ENCODE data around the gene REPIN1.

The REPIN1 gene

DNA sequence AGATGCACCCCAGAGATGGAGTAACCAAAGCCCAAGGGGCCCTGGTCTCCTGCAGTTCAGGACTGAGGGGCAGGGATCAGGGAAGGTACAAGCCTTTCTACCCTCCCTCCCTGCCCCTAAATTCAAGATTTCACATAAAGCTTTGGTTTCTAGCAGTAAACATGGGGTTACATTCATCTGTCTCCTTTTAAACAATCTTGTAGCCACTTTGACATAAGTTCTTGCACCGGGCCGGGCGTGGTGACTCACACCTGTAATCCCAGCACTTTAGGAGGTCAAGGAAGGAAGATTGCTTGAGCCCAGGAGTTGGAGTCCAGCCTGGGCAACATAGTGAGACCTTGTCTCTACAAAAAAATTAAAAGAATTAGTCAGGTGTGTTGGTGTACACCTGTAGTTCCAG, 41.3 kb upstream of the REPIN1 start:
- Histone ChIP-seq H4K20me1 (ENCODE audit: insufficient read depth, low read length) (no peaks in the 10 kb centered on the region), H3K27me3 (ENCODE audit: insufficient read depth, low read length) (no peaks in the 10 kb centered on the region), H3K9me3 (ENCODE audit: low read length) (no peaks in the 10 kb centered on the region), H3K79me2 (ENCODE audit: insufficient read depth, low read length) (no peaks in the 10 kb centered on the region), H3K4me2 (ENCODE audit: low read length) (no peak overlapping the region), H3K9me2 (ENCODE audit: low read depth, low read length) (no peaks in the 10 kb centered on the region), H3F3A (ENCODE audit: insufficient read depth, low read length) (no peaks in the 10 kb centered on the region), H2AFZ (ENCODE audit: low read length) (no peak overlapping the region), H3K4me3 (ENCODE audit: low read depth, low read length, poor library complexity, severe bottlenecking) (no peak overlapping the region), H3K27ac (ENCODE audit: low read depth, low read length, poor library complexity, severe bottlenecking) (no peak overlapping the region), H3K9ac (ENCODE audit: low read length) (no peak overlapping the region), H3K36me3 (ENCODE audit: insufficient read depth, low read length) (peaks cover 45% of the 10 kb centered on the region), H3K4me1 (ENCODE audit: insufficient read depth, low read length, severe bottlenecking) (peaks cover 17% of the 10 kb centered on the region)
- TF ChIP-seq EZH2 (IDR thresholded peaks at IDR 0.05; ENCODE audit: borderline replicate concordance, low read length), result no peak
- TF ChIP-seq, protein P1, sequence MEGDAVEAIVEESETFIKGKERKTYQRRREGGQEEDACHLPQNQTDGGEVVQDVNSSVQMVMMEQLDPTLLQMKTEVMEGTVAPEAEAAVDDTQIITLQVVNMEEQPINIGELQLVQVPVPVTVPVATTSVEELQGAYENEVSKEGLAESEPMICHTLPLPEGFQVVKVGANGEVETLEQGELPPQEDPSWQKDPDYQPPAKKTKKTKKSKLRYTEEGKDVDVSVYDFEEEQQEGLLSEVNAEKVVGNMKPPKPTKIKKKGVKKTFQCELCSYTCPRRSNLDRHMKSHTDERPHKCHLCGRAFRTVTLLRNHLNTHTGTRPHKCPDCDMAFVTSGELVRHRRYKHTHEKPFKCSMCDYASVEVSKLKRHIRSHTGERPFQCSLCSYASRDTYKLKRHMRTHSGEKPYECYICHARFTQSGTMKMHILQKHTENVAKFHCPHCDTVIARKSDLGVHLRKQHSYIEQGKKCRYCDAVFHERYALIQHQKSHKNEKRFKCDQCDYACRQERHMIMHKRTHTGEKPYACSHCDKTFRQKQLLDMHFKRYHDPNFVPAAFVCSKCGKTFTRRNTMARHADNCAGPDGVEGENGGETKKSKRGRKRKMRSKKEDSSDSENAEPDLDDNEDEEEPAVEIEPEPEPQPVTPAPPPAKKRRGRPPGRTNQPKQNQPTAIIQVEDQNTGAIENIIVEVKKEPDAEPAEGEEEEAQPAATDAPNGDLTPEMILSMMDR (IDR thresholded peaks at IDR 0.05; ENCODE audit: low read length), result no peak

DNA sequence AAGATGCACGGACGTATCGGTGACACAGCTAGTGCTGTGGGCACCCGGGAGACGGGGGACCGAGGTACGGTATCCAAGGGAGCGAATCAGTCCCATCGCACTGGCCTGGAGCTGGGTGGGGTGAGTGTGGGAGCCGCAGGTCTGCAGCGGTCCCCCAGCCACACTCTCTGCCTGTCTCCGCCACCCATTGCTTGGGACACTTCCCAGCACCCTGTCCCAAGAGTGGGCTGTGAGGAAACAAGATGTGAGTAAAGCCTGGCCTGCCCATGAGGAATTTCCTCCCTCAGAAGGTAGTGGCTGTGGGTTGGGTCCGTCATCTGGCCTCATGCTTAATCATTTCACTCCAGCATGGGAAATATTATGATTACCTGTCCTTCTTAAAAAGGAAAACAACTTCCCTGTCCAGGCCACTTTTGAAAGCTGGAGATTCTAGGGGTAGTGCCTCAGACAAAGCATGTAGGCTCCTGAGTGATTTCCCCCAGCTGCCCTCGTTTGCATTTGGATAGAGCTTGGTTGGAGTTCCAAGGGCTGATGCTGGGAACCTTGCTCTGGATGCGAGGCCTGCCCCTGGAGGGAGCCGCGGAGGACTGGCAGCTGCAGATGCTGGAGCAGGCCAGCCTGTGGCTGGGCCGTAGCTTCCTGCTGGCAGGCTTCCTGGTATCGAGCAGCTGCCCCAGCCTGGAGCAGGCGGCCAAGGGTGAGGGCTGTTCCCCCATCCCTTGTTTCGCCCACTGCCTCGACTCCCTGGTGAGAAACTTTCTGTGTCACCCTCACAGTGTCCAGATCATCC, 39.1 kb upstream of the REPIN1 start:
- H3F3A ChIP-seq (ENCODE audit: insufficient read depth, low read length), result no peaks in the 10 kb centered on the region
- no peaks in the 10 kb centered on the region for H3K79me2 ChIP-seq (ENCODE audit: insufficient read depth, low read length)
- TF ChIP-seq EZH2 (IDR thresholded peaks at IDR 0.05; ENCODE audit: borderline replicate concordance, low read length), result no peak
- TF ChIP-seq, protein P1 (IDR thresholded peaks at IDR 0.05; ENCODE audit: low read length), result no peak
- no peak overlapping the region for H3K27ac ChIP-seq (ENCODE audit: low read depth, low read length, poor library complexity, severe bottlenecking)
- peaks cover 45% of the 10 kb centered on the region for H3K36me3 ChIP-seq (ENCODE audit: insufficient read depth, low read length)
- no peaks in the 10 kb centered on the region for H3K9me2 ChIP-seq (ENCODE audit: low read depth, low read length)
- no peaks in the 10 kb centered on the region for H3K9me3 ChIP-seq (ENCODE audit: low read length)
- H3K4me1 ChIP-seq (ENCODE audit: insufficient read depth, low read length, severe bottlenecking), result peaks cover under 1% of the 10 kb centered on the region
- no peak overlapping the region for H3K4me2 ChIP-seq (ENCODE audit: low read length)
- H3K9ac ChIP-seq (ENCODE audit: low read length), result no peak overlapping the region
- no peaks in the 10 kb centered on the region for H3K27me3 ChIP-seq (ENCODE audit: insufficient read depth, low read length)
- no peaks in the 10 kb centered on the region for H4K20me1 ChIP-seq (ENCODE audit: insufficient read depth, low read length)
- H2AFZ ChIP-seq (ENCODE audit: low read length), result no peak overlapping the region
- H3K4me3 ChIP-seq (ENCODE audit: low read depth, low read length, poor library complexity, severe bottlenecking), result no peak overlapping the region

DNA sequence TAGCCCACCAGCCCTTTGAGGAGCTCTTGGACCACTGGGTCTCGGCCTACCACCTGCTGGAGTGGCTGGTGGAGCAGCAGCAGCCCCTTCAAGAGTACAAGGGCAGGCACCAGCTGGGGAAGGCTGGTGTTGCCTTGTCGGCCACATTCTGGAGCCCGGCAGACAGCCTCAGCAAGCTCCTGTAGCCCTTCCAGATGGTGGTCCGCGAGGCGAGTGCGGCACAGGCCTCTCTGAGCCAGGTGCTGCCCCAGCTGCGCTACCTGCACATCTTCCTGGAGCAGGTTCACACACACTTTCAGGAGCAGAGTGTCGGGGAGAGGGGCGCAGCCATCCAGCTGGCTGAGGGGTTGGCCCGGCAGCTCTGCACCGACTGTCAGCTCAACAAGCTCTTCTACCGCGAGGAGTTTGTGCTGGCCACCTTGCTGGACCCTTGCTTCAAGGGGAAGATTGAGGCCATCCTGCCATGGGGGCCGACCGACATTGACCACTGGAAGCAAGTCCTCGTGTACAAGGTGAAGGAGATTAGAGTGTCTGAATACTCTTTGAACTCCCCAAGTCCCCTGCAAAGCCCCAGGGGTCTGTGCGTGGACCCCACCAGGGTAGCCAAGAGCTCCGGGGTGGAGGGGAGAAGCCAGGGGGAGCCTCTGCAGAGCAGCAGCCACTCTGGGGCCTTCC, 38.3 kb upstream of the REPIN1 start:
- H3K4me2 ChIP-seq (ENCODE audit: low read length), result no peak overlapping the region
- H4K20me1 ChIP-seq (ENCODE audit: insufficient read depth, low read length), result no peaks in the 10 kb centered on the region
- no peaks in the 10 kb centered on the region for H3K9me3 ChIP-seq (ENCODE audit: low read length)
- no peaks in the 10 kb centered on the region for H3K79me2 ChIP-seq (ENCODE audit: insufficient read depth, low read length)
- H2AFZ ChIP-seq (ENCODE audit: low read length), result no peak overlapping the region
- no peak overlapping the region for H3K4me3 ChIP-seq (ENCODE audit: low read depth, low read length, poor library complexity, severe bottlenecking)
- peaks cover 41% of the 10 kb centered on the region for H3K36me3 ChIP-seq (ENCODE audit: insufficient read depth, low read length)
- H3F3A ChIP-seq (ENCODE audit: insufficient read depth, low read length), result no peaks in the 10 kb centered on the region
- no peaks in the 10 kb centered on the region for H3K9me2 ChIP-seq (ENCODE audit: low read depth, low read length)
- H3K9ac ChIP-seq (ENCODE audit: low read length), result no peak overlapping the region
- no peaks in the 10 kb centered on the region for H3K27me3 ChIP-seq (ENCODE audit: insufficient read depth, low read length)
- no peak for TF ChIP-seq EZH2 (IDR thresholded peaks at IDR 0.05; ENCODE audit: borderline replicate concordance, low read length)
- TF ChIP-seq, protein P1 (IDR thresholded peaks at IDR 0.05; ENCODE audit: low read length), result no peak
- H3K4me1 ChIP-seq (ENCODE audit: insufficient read depth, low read length, severe bottlenecking), result no peaks in the 10 kb centered on the region
- H3K27ac ChIP-seq (ENCODE audit: low read depth, low read length, poor library complexity, severe bottlenecking), result no peak overlapping the region
